Left lung (tissue), 14 donors: ENCODE measurements around the gene CCDC51. TPM values are rescaled to one million over a fixed set of nuclear protein-coding genes. Genes with fewer than 3 reads are reported as not detected.
"Not testable (repeated sequence)": the region's sequence is repeated elsewhere in the genome, so short reads cannot be mapped to it uniquely, and the experiment has no call there.

Experiments
- ATAC-seq: fragments of 200-7000 bp; cut with Tn5 transposase; one replicate; pipeline ENCODE4 v1.9.1; 2020; ENCODE audit warnings: moderate library complexity
- DNase-seq, 4 donors: peaks; one replicate each; pipeline ENCODE4 v3.0.0-alpha.2; 2013 to 2020
- H3K27ac ChIP-seq, 2 donors: fragments of 200-600 bp; sonication (generic) in 1 of 2; one replicate each; pipeline versions ENCODE4 v1.5.0 to v1.8.0; 2020 to 2021
- H3K27me3 ChIP-seq, 2 donors: fragments of 200-600 bp; sonication (generic) in 1 of 2; one replicate each; pipeline versions ENCODE4 v1.5.0 to v1.8.0; 2020 to 2021
- H3K36me3 ChIP-seq, 2 donors: fragments of 200-600 bp; sonication (generic) in 1 of 2; one replicate each; pipeline versions ENCODE4 v1.5.0 to v1.8.0; 2020 to 2021
- H3K4me1 ChIP-seq, 2 donors: fragments of 200-600 bp; one replicate each; pipeline ENCODE4 v1.8.0; 2021
- H3K4me3 ChIP-seq, 2 donors: fragments of 200-600 bp; sonication (generic) in 1 of 2; one replicate each; pipeline versions ENCODE4 v1.5.0 to v1.8.0; 2020 to 2021; ENCODE audit warnings: mild to moderate bottlenecking in 1 of 2
- H3K9me3 ChIP-seq, 2 donors: fragments of 200-600 bp; sonication (generic) in 1 of 2; one replicate each; pipeline versions ENCODE4 v1.5.0 to v1.8.0; 2020 to 2021
- CTCF ChIP-seq, 2 donors: fragments of 200-600 bp; sonication (generic) in 1 of 2; IDR thresholded peaks; one replicate each; pipeline versions ENCODE4 v1.5.0 to v1.8.0; 2021; ENCODE audit warnings: antibody characterized with exemption in 2 of 2
- intact Hi-C, 2 donors: fragments of 100-400 bp; cut with DNase I; formaldehyde crosslinking; loops; one replicate each; pipeline versions ENCODE4 v1.11.2 to v1.14.2; 2022
- long read RNA-seq, 12 donors: library from polyadenylated mRNA in 2 of 12; unstranded in 2 of 12; transcript quantifications; one replicate each; pipeline ENCODE4 v2.0.0 and lab custom pipeline, GENCODE V29; 2019 to 2026
- polyA plus RNA-seq, 6 donors: library from polyadenylated mRNA; unstranded; fragments of 120-200 nt; gene quantifications; one replicate each; pipeline ENCODE4 v1.2.1, GENCODE V29; 2013; ENCODE audit not compliant: insufficient read length in 6 of 6
- total RNA-seq, 2 donors: library from RNA; stranded (reverse); fragmentation: NEBNext Ultra II Directional; extraction: Animal tissue kit (Norgen Biotek cat#: 25700); gene quantifications; one replicate each; pipeline ENCODE4 v1.2.1, GENCODE V29; 2021
- donor health status: DM: no; HTN: yes; CAD: no.
- donor health status: DM: no; HTN: no; CAD: no.

The CCDC51 gene
- 10 to 100 TPM; 13.4 to 14.7 TPM for total RNA-seq
- polyA plus RNA-seq, result 10 to 100 TPM; 13.5 to 16.2 (median 15.1) TPM
- long read RNA-seq, donor 1, partial matches to known transcripts, result 0 of 3 reads
- long read RNA-seq, donor 1, other reads (novel, unspliced or antisense), result 0 of 3 reads
- long read RNA-seq, donor 2, partial matches to known transcripts, result 0 of 1 reads
- long read RNA-seq, donor 2, other reads (novel, unspliced or antisense), result 0 of 1 reads
- long read RNA-seq, donor 3, transcript CCDC51-201 (4 exons, 1,560 nt), result major isoform, 6 of 9 reads
- long read RNA-seq, donor 3, partial matches to known transcripts, result 0 of 9 reads
- long read RNA-seq, donor 3, other reads (novel, unspliced or antisense), result 0 of 9 reads
- long read RNA-seq, donor 4, transcript CCDC51-201 (4 exons, 1,560 nt), result major isoform, 6 of 25 reads
- long read RNA-seq, donor 4, transcript CCDC51-206 (4 exons, 1,461 nt), result minor isoform, 5 of 25 reads
- long read RNA-seq, donor 4, partial matches to known transcripts, result 8 of 25 reads
- long read RNA-seq, donor 4, other reads (novel, unspliced or antisense), result 3 of 25 reads
- long read RNA-seq, donor 5, partial matches to known transcripts, result 911 of 959 reads
- long read RNA-seq, donor 5, other reads (novel, unspliced or antisense), result 41 of 959 reads
- long read RNA-seq, donor 6, partial matches to known transcripts, result 0 of 3 reads
- long read RNA-seq, donor 6, other reads (novel, unspliced or antisense), result 0 of 3 reads
- long read RNA-seq, donor 7, partial matches to known transcripts, result 0 of 3 reads
- long read RNA-seq, donor 7, other reads (novel, unspliced or antisense), result 0 of 3 reads
- long read RNA-seq, donor 8, partial matches to known transcripts, result 0 of 4 reads
- long read RNA-seq, donor 8, other reads (novel, unspliced or antisense), result 0 of 4 reads
- long read RNA-seq, donor 9, result 0 reads
- long read RNA-seq, donor 10, transcript CCDC51-202 (4 exons, 1,385 nt), result minor isoform, 5 of 32 reads
- long read RNA-seq, donor 10, transcript CCDC51-201 (4 exons, 1,560 nt), result major isoform, 8 of 32 reads
- long read RNA-seq, donor 10, partial matches to known transcripts, result 7 of 32 reads
- long read RNA-seq, donor 10, other reads (novel, unspliced or antisense), result 8 of 32 reads
- long read RNA-seq, donor 11, partial matches to known transcripts, result 1,117 of 1,177 reads
- long read RNA-seq, donor 11, other reads (novel, unspliced or antisense), result 57 of 1,177 reads
- long read RNA-seq, donor 12, transcript CCDC51-201 (4 exons, 1,560 nt), result major isoform, 5 of 6 reads
- long read RNA-seq, donor 12, partial matches to known transcripts, result 0 of 6 reads
- long read RNA-seq, donor 12, other reads (novel, unspliced or antisense), result 0 of 6 reads

- peak; percentile 97 for ATAC-seq
- peaks cover 13 to 40% of the 10 kb centered on the region in 2 donors for H3K4me1 ChIP-seq
- peak; percentile 94 to 99 (median 98) for DNase-seq
- peak within 1 kb of the TSS; percentile 75 to 94 for H3K4me3 ChIP-seq
- H3K27ac ChIP-seq, result peak within 1 kb of the TSS; percentile 92 to 96
- TF ChIP-seq CTCF (IDR thresholded peaks at IDR 0.05), result no peak
- peaks cover 0 to 38% of the 10 kb centered on the region in 2 donors for H3K36me3 ChIP-seq
- intact Hi-C loops, result loop anchor here in 1 of 2 donors (5.0 kb wide), 2 partner anchors 38 to 168 kb away; no protein-coding TSS in a partner anchor
- no peaks in the 10 kb centered on the region for H3K9me3 ChIP-seq
- H3K27me3 ChIP-seq, result no peaks in the 10 kb centered on the region
These were observed at the start of gene CCDC51, which contains the start of gene TMA7 for GRCh38 chr3:48439820-48440589. CCDC51 (minus strand) TSS chr3:48440119; CDS start chr3:48435128, 4,991 bp downstream. TMA7 (plus strand) TSS chr3:48440257; CDS start chr3:48440297, 40 bp downstream.

GRCh38 chr3:48486952-48487351 lies 47.0 kb upstream of the CCDC51 start:
- ATAC-seq (no peak), DNase-seq (no peak)
- no peaks in the 10 kb centered on the region for H3K4me1 ChIP-seq
- H3K9me3 ChIP-seq, result no peaks in the 10 kb centered on the region
- H3K36me3 ChIP-seq, result peaks cover 0 to 16% of the 10 kb centered on the region in 2 donors
- H3K27me3 ChIP-seq, result no peaks in the 10 kb centered on the region
- intact Hi-C loops, result no loop called here
- no peak overlapping the region for H3K4me3 ChIP-seq
- H3K27ac ChIP-seq, result no peak overlapping the region
- no peak for TF ChIP-seq CTCF (IDR thresholded peaks at IDR 0.05)

- H3K9me3 ChIP-seq, H3K27me3 ChIP-seq, H3K4me3 ChIP-seq, H3K27ac ChIP-seq, H3K36me3 ChIP-seq, ATAC-seq, intact Hi-C loops, H3K4me1 ChIP-seq: not testable (repeated sequence)
- DNase-seq, result peak in 1 of 4 donors; percentile 5
These were observed 42.9 kb upstream of the CCDC51 start for GRCh38 chr3:48482822-48483221.

- H3K9me3 ChIP-seq, H3K4me3 ChIP-seq, intact Hi-C loops, H3K27ac ChIP-seq, H3K4me1 ChIP-seq, DNase-seq, H3K27me3 ChIP-seq, ATAC-seq: not testable (repeated sequence)
- peaks cover 0 to 26% of the 10 kb centered on the region in 2 donors for H3K36me3 ChIP-seq
These were observed 41.0 kb upstream of the CCDC51 start for GRCh38 chr3:48480891-48481290.

- H3K9me3 ChIP-seq, result no peaks in the 10 kb centered on the region
- ATAC-seq (no peak), DNase-seq (no peak)
- H3K27ac ChIP-seq, result peak overlapping the region in 1 of 2 donors; percentile 23
- intact Hi-C loops, result no loop called here
- H3K27me3 ChIP-seq, result no peaks in the 10 kb centered on the region
- H3K36me3 ChIP-seq, result peaks cover 0 to 36% of the 10 kb centered on the region in 2 donors
- H3K4me3 ChIP-seq, result no peak overlapping the region
- H3K4me1 ChIP-seq, result peaks cover 0 to 9% of the 10 kb centered on the region in 2 donors
- no peak for TF ChIP-seq CTCF (IDR thresholded peaks at IDR 0.05)
These were observed 39.0 kb upstream of the CCDC51 start for GRCh38 chr3:48478626-48479555.
